ENCODE results near the gene OR2AE1.

DNA sequence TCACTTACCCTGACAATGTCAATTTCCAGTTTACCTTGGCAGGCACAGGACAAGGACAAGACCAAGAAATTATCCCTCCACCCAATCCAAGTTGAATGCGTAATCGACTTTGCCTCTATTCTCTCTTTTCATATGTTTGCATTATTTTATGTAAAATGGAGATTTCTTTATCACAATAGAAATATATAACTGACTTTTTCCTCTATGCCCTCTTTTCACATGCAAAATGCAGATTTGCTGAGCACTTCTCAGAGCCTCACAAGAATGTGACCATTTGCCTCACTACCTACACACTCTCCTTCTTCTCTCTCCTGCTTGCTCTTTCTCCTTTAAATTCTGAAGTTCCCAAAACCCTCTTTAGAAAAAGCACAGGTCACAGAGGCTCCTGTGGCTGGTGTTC is 33.9 kb downstream of the OR2AE1 start:
- no peak for TF ChIP-seq FOS (IDR thresholded peaks at IDR 0.05; ENCODE audit: low read depth, low read length)
- TF ChIP-seq MAFK (IDR thresholded peaks at IDR 0.05; ENCODE audit: low read depth, low read length): no peak
- no peak for TF ChIP-seq CTCF (conservative IDR thresholded peaks at IDR 0.05; ENCODE audit: low read depth, low read length)
- no peak for TF ChIP-seq POLR2A (IDR thresholded peaks at IDR 0.05; ENCODE audit: low read depth, low read length)
- no peak for TF ChIP-seq USF2 (IDR thresholded peaks at IDR 0.05; ENCODE audit: low read depth, low read length)
